NOMO-1 treated with DMSO at 0.1 percent for 48 hours (cell line): ENCODE data around the gene THAP3.

Experiments
- DNase-seq: peaks from one replicate; lab custom pipeline; 2025; ENCODE audit not compliant: unreplicated experiment; lab: John Stamatoyannopoulos, UW

The THAP3 gene

DNA sequence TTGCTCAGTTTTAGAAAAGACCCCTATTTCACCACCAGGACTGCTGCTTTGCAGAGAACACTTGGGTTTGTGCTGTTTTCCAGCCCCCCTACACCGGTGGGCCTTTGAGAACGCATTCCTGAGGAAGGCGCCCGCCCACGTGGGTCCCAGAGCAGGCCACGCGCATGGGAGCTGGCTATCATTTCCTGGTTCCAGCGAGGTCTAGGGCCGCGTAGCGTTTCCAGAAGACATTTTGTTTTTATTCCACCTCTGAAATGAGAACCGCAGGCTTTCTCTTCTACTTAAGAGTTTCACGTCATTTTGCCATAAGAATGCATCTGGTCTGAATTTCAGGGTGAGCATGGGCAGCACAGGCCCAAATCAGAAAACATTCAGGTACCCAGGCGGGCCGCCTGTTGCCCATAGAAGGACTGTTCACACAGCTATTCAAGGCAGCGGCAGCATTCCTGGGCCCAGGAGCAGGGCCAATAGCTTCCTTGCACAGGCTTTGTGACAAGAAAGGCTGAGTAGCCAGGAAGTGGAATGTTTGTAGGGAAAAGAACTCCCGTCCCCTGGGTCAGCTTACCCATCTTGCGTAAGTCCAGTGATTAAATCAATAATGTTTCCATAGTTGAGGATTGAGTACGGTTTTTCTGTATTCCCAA lies 20.6 kb upstream of the THAP3 start:
- DNase-seq: no peak

DNA sequence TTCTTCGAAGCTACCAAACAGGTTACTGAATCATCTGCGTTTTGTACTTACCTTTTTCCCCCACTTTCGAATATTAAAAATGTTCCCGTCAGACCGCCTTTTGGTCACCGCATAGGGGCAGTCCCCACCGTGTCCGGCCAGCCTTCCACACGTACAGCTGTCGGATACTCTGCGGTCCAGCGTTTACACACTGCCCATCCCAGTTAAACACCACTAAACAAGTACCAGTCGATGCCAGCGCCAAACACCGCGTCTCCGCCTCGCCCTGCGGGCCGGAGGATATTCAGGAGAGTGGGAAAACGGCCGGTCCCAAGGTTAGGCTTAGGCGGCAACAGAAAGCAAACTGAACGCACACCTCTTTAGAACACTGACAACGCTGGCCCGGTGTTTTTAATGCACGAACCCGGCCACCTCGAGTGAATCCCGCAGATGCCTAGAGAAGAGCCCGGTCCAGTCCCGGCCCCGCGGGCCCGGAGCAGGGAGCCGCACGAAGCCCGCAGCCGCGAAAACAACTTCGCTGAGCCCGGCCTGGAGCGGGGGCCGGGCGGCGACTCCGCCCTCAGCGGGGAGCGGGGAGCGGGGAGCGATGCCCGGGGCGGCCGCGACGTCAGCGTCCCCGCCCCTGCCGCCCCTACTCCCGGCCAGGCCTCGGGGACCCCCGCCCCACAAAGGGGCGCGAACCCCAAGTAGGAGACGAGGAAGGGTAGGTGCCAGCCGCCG lies 11.9 kb upstream of the THAP3 start:
- peak; percentile 35 for DNase-seq

DNA sequence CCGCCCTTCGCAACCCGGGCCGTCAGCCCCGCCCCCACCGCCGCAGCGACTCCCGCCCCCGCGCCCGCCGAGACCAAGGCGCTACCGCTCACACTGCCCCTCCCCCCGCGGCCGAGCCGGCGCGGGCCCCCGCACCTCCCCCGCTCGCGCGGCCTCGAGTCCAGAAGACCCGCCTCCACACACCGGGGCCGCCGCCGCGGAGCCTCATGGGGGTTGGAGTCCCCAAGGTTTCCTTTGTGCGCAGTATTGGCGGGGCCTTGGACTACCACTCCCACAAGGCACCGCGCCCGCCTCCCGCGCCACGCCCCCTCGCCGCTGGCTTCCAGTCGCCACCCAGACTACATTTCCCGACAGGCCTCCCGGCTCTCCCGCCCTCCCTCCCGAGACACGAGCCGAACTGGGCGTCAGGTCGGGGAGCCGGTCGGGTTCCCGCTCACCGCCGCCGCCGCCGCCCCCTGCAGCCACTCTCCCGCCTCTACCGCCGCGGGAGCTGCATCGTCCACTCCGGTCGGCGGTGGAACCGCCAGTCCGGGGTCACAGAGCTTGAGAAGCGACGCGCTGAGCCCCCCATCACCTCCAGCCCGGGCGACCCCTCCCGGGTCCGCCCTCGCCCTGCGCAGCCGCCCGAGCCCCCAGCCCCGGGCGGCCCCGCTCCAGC lies 11.2 kb upstream of the THAP3 start, which contains the start of gene PHF13:
Gene PHF13 (plus strand): TSS at position 371 of the 658 bp plus-strand sequence. CDS start 336 bp downstream, outside the sequence.
- peak; percentile 96 for DNase-seq

DNA sequence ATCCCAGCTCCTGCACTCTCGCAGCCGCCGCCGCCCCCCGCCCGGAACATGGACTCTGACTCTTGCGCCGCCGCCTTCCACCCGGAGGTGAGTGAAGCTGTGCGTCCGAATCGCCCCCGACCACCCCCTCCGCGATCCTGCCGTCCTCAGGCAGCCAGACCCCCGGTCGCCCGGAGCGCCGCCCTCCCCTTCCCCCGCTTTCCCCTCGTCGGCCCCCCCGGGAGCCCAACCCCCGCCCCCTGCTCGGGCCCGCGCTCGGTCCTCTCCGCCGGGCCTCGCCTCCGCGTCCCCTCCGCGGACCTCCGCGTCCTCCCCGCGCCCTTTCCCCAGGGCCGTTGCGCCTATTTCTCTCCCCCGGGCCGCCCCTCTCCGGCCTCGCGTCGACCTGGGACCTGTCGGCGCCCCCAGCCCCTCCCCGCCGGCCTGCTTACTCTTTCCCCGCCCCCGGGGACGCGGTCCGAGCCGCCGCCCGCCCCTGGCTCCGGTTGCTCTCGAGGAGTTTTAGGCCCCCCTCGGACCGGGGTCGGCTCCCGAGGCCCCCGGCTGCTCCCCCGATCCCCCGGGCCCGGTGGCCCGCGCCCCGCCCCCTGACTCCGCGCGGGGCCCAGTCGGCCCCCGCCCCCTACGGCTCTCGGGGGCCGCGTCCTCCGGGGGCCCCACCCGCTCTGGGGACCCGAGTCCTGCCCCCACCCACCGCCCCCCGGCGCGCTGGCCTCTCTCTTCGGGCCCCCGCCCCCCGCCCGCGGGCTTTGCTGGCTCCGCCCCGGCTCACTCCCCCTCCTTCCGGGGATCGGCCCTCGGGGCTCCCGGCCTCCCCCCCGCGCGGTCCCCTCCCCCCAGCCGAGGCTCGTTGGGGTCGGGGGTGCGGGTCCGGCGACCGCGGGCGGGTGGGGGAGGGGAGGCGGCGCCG lies 10.4 kb upstream of the THAP3 start:
- peak; percentile 12 for DNase-seq

DNA sequence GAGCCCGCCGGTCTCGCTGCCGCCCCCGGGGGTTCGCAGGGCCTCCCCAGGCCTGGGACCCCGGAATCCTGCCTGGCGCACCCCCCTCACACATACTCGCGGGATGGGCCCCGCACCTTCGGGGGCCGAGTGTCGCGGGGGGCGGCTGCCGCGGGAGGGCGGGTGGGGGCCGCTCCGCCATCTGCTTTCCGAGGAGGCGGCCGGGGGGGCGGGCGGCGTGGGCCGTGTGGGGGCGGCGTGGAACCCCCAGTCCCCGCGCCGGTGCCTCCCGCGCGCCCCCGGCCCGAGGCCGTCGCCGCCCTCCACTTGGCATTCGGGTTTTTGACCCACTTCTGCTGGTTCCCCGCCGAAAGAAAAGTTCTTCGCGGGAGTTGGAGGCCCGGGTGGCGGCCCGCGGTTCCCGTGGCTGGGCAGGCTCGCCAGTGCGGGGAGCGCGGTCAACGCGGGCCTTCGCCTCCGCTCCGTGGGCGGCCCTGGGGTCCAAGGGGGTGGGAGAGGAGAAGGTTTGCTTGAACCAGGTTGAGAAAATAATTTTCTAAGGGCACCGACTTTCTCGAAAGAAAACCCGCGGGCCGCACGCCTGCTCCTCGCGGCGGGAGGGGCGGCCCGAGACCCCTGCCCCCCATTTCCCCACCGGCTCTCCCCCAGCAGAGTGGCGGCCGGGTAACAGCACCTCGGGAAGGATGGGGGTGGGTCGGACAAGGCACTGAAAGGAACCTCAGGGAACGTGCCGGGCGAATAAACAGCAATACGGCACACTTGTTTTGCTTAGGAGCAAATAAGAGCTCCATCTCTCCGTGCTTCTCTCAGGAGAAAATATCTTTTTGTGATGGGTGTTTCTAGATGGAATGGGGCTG lies 9.5 kb upstream of the THAP3 start:
- no peak for DNase-seq

DNA sequence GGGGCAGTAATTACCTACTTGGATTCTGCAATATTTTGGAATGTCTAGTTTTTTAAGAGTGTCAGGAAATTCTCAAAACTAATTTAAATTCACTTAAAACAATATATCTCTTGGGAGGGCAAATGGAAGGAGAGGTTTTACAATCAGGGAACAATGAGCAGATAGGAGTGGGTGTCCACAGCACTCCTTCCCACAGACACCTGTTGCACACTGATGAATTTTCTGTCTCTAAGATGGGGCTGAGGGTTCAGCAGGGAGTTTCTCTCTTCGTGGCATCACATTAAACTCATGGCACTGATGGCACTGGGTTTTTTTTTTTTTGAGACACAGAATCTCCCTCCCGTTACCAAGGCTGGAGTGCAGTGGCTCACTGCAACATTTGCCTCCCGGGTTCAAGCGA lies 5.6 kb upstream of the THAP3 start:
- no peak for DNase-seq

DNA sequence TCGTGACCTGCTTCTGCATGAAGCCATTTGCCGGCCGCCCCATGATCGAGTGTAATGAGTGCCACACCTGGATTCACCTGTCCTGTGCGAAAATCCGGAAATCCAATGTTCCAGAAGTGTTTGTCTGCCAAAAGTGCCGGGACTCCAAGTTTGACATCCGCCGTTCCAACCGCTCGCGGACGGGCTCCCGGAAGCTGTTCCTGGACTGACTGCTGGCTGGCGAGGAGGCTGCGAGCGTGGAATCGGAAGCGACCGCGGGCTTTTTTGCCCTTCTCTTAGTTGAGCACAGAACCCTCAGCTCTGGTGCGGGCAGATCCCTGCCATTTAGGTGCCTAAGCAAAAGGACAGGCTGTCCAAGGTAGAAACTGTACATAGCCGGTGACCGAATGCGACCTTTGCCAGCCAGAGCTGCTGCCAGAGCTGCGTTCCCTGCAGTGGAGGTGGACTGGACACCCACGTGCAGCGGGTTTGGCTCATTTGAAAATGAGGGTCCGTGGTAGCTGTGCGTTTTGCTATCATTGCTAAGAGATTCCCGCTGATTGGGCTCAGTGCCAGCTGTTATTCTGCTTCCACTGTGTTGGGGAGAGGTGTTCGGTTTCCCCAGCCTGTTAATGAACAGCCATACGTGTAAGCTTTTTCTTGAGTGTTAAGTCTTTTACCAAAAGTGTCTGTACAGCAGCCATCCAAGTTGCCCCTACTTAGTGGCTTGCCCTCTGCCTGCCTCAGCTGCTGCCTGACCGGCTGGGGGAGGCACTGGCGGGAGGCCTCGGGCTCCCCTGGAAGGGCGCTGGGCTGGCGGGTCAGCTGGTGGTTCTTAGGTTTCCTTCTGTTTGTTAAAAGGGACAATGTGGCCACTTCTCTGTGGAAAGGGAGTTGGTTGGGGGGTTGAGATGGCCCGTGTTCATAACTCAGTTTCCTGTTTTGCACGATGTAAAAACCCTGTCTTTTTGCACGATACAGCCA lies 3.0 kb upstream of the THAP3 start:
- DNase-seq: no peak

DNA sequence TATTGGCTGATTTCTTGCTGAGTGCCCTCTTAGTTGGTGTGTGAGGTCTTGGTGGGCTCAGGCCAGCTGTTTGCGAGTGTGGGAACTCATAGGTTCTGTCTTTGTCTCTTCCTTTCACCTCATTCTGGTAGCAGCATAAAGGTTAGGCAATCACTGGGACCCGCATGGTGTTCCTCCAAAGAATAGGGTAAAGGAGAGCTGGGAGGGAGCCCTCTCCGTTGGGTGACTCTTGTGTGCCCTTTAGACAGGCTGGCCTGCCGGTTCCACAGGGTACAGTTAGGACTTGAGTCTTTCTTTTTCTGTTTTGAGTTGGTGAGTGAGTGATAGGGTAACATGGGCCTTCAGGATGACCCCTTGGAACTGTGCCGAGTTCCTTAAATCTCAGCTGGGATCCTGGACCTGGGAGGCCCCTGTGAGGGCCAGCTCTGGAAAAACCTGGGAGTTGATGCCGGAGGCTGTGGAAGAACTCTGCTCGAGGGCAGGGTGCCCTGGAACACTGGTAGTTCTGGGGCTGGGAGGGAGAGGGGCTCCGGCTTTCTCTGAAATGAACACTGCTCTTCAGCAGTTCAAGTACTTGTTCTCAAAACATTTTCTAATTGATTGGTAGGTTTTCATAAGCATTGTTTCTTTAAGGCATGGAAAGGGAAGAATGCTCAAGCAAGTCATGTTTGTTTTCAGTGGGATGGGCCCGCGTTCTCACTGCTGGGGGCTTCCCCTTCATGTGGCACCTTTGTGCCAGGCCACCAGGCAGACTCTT lies 2.1 kb upstream of the THAP3 start:
- no peak for DNase-seq

DNA sequence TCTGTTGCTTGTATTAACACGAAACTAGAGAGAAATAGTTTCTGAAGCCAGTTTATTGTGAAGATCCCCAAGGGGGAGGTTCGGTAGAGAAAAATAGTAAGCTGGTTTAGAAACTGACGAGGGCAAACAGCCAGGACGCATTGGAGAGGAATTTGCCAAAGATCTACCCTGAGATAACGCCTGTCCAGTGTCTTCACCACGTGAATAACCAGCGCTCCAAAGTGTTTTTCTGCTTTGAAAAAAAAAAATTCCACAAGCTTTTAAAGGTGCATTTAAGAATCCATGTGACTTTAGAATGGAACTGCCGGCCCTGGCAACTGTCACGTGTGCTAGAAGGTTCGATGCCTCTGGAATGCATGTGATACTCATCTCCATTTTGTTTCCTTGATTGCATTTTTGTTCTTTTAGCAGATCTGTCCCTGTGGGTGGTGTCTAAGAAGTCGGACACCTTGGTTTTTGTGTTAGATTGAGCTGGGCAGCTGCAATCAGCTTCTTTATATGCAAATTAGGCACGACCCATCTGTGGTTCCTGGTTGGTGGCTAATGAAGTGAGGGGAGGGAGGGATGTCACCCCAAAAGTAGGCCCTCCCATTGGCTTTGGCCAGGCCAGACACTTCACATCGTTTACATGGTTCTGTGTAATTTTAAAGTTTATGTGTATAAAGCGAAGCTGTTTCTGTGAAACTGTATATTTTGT lies 1.3 kb upstream of the THAP3 start:
- no peak for DNase-seq

DNA sequence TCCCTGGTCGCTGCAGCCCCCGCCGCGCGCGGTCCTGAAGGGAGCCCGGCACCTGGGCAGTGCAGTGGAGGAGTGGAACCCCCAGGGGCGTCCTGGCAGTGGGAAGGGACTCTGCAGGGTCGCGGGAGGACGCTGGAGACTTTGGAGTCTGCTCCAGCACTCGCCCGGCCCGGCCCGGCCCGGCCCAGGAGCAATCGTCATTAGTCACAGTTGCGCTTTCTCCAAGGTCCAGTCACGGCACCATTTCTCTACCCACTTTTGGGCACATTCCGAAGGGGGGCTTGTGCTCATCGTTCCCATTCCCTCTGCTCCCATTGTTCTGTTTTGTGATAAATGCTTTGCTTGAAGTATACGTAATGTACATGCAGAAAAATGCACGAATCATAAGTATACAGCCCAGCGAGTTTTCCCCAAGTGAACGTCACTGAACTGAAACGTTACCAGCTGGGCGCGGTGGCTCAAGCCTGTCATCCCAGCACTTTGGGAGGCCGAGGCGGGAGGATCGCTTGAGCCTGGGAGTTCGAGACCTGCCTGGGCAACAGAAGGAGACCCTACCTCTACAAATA lies 999 bp downstream of the THAP3 start:
- DNase-seq: peak; percentile 14

DNA sequence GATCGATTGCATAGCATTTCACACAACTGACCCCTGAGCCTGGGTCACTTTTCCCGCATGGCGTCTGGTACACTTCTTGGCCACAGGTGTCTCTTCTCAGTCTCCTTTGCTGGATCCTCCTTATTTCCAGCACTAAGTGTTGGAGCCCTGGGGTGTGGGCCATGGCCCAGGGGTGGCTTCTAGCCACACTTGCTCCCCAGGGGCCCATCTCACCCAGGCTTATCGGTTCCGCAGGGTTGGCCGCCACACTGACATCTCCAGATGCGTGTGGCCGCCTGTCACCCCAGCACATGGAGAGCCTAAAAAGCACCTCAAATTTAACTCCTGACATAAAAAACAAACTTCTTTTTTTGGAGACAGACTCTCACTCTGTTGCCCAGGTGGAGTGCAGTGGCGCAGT lies 2.4 kb downstream of the THAP3 start:
- no peak for DNase-seq

DNA sequence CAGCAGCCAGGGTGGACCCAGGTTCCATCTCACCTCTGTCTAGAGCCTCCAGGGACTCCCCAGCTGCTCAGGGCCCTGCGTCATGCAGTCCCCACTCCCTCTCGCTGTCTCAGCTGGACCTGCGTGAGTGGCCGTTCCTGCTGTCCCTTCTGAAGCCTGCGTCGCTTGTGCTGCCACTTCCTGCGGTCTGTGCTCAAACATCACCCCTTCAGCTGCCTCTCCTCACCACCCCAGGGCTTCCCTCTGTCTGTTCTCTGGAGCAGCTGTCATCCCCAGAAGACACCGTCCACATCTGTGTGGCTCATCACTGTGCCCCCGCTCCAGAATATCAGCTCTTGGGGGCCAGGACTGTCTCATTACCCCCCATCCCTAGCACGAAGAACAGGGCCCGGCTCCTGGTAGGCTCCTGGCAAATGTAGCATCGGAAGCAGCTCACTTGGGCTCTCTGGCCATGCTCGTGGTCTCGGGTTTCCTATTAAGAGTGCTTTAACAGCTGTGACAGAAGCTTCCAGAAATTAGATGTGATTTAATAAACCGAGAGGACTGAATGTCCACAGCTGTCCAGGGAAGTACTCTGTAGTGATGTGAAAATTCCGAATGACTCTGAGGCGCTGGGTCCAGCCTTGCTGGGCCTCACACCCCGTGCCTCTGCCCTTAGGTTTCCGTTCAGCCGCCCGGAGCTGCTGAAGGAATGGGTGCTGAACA lies 3.3 kb downstream of the THAP3 start:
- DNase-seq: no peak

DNA sequence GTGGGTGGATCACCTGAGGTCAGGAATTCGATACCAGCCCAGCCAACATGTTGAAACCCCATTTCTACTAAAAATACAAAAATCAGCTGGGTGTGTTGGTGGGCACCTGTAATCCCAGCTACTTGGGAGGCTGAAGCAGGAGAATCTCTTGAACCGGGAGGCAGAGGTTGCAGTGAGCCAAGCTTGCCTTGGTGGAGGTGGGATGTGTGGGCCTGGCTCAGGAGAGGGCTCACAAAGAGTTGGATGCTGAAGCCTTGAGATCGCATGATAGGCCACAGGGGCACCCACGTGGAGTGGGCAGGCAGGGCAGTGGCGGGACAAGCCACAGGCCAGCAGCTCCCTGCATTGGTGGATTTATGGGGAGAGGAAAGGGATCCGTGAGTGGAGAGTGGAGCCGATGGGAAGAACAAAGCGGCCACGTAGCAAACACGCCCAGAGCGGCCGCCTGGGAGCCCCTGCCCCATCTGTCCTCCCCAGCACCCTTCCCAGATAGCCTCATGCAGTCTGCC lies 4.4 kb downstream of the THAP3 start:
- no peak for DNase-seq

DNA sequence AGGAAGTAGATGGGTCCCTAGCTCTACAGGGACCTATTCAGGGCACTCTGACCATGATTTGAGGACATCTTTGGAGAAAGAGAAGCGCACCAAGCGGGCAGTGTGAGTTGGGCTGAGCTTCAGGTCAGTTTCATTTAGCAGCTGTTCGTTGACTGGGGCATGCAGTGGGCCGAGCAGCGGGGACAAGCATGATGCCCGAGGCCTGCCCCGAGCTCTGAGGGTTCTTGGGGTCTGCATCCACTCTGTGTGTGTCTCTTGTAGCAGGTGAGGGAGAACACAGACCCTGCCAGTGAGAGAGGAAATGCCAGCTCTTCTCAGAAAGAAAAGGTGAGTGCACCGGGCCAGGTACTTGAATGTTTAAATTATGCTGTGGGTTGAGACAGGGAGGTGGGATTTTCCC lies 5.4 kb downstream of the THAP3 start:
- DNase-seq: no peak

DNA sequence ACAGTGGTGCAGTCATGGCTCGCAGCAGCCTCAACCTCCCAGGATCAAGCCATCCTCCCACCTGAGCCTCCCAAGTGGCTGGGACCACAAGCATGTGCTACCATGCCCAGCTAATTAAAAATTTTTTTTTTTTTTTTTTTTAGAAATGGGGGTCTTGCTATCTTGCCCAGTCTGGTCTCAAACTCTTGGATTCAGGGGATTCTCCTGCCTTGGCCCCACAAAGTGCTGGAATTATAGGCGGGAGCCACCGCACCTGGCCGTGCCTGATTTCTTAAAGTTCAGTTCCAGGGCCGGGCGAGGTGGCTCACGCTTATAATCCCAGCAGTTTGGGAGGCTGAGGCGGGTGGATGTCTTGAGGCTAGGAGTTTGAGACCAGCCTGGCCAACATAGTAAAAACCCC lies 6.4 kb downstream of the THAP3 start:
- no peak for DNase-seq

DNA sequence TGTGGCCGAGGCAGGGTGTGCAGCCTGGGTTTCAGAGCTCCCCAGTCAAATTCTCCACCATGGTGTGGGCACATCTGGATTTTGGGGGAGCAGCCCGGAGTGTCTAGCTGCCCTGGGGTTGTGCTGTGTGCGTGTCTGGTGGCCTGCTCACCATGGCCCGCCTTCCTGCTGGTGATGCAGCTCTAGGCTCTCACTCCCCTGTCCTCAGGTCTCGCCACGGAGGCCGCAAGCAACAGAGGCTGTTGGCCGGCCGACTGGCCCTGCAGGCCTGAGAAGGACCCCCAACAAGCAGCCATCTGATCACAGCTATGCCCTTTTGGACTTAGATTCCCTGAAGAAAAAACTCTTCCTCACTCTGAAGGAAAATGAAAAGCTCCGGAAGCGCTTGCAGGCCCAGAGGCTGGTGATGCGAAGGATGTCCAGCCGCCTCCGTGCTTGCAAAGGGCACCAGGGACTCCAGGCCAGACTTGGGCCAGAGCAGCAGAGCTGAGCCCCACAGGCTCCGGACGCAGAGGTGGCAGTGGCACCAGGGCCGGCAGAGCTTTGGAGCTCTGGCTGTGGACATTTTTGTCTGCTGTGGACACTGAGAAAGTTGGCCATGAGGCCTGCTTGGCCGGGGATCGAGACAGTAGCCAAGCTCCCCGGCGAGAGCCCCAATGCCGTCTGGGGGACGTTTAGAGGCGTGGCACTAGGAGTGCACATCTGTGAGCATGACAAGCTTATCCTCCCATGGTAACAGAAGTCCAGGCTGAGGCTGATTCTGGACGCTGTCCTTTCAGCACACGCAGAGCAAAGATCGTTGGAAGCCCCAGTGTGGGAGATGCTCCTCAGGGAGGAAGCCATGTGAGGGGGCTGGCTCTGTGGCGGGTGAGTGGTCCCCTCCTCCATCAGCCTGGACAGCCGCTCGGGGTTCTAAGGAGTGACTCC lies 8.2 kb downstream of the THAP3 start:
- DNase-seq: no peak
